HCT116 (cell line): Measurements from ENCODE around the gene SLC19A1. TPM values are rescaled to one million over a fixed set of nuclear protein-coding genes. Genes with fewer than 3 reads are reported as not detected.

ENCODE experiments used
- ATAC-seq: fragments of 200-7000 bp; cut with Tn5 transposase; 2 replicates; pipeline ENCODE4 v1.9.1; 2020; ENCODE audit warnings: mild to moderate bottlenecking, moderate library complexity
- BruUV-seq: library from RNA; stranded (reverse); fragments of 400-500 nt; replicated peaks from 2 replicates; lab custom pipeline; 2021; lab: Mats Ljungman, UMichigan
- CTCF ChIA-PET: fragments of 300-600 bp; sonication (Branson Sonifier 250); formaldehyde crosslinking; loops from one replicate; lab custom pipeline; 2021; ENCODE audit warnings: antibody characterized with exemption; lab: Charles Lee
- POLR2A ChIA-PET: fragments of 300-600, 350-600 bp; sonication (Branson Sonifier 250); formaldehyde crosslinking; loops from one replicate; lab custom pipeline; 2021; ENCODE audit warnings: antibody characterized with exemption; lab: Charles Lee
- RAD21 ChIA-PET, 2 experiments: fragments of 300-600 bp; sonication (Branson Sonifier 250); formaldehyde crosslinking; loops; one replicate each; lab custom pipeline; 2023; ENCODE audit warnings: low total read pairs in 2 of 2; ENCODE audit not compliant: uncharacterized antibody in 2 of 2, unreplicated experiment in 2 of 2, low non-redundant PET in 1 of 2; lab: Charles Lee
- DNase-seq: peaks from one replicate; pipeline ENCODE4 v3.0.0-alpha.2; 2010; ENCODE audit warnings: low read depth, low spot score
- H2AFZ ChIP-seq: fragments of 200-600 bp; shearing (Covaris generic), sonication (generic); 2 replicates; pipeline ENCODE4 v1.6.1; 2017; ENCODE audit warnings: low read depth, mixed run types, mixed read lengths, antibody characterized with exemption, low read length; ENCODE audit not compliant: poor library complexity, severe bottlenecking
- H3K27ac ChIP-seq: 2 replicates; pipeline ENCODE4 v1.5.1; 2012; ENCODE audit warnings: low read depth, low read length
- H3K27me3 ChIP-seq: fragments of 200-600 bp; sonication (generic); 2 replicates; pipeline ENCODE4 v1.6.1; 2016; ENCODE audit warnings: mixed run types, low read length, mixed read lengths; ENCODE audit not compliant: insufficient read depth
- H3K36me3 ChIP-seq, 2 experiments: fragments of 200-500 bp in 1 of 2; fragments of 200-600 bp in 1 of 2; sonication (Bioruptor generic) in 1 of 2; sonication (generic) in 1 of 2; 2 replicates each; pipeline versions ENCODE4 v1.5.1 to v1.6.1; 2014 to 2016; ENCODE audit warnings: low read length in 2 of 2, inconsistent platforms in 1 of 2, mixed read lengths in 1 of 2, mixed run types in 1 of 2; ENCODE audit not compliant: insufficient read depth in 2 of 2, control insufficient read depth in 1 of 2
- H3K4me1 ChIP-seq, 2 experiments: fragments of 200-600 bp in 1 of 2; sonication (generic) in 1 of 2; 2 replicates each; pipeline versions ENCODE4 v1.5.1 to v1.6.1; 2012 to 2017; ENCODE audit warnings: low read length in 2 of 2, inconsistent platforms in 1 of 2, mild to moderate bottlenecking in 1 of 2, mixed read lengths in 1 of 2, mixed run types in 1 of 2, moderate library complexity in 1 of 2; ENCODE audit not compliant: insufficient read depth in 2 of 2, control insufficient read depth in 1 of 2
- H3K4me2 ChIP-seq: fragments of 200-600 bp; sonication (generic); 2 replicates; pipeline ENCODE4 v1.6.1; 2017; ENCODE audit warnings: mixed run types, low read length, mixed read lengths
- H3K4me3 ChIP-seq, 2 experiments: fragments of 200-600 bp in 1 of 2; sonication (generic) in 1 of 2; replicated peaks in 1 of 2; 2 replicates each; pipeline ENCODE4 v1.5.1; 2011 to 2016; ENCODE audit warnings: low read length in 2 of 2, control low read depth in 1 of 2, low read depth in 1 of 2, mild to moderate bottlenecking in 1 of 2, mixed read lengths in 1 of 2, mixed run types in 1 of 2
- H3K79me2 ChIP-seq: fragments of 200-600 bp; sonication (generic); 2 replicates; pipeline ENCODE4 v1.6.1; 2017; ENCODE audit warnings: mild to moderate bottlenecking, mixed run types, low read length, moderate library complexity, mixed read lengths; ENCODE audit not compliant: insufficient read depth
- H3K9ac ChIP-seq: fragments of 200-600 bp; sonication (generic); 2 replicates; pipeline ENCODE4 v1.6.1; 2016; ENCODE audit warnings: low read length, mixed read lengths
- H3K9me2 ChIP-seq: fragments of 200-600 bp; sonication (generic), shearing (Covaris generic); 2 replicates; pipeline ENCODE4 v1.6.1; 2017; ENCODE audit warnings: mixed run types, mild to moderate bottlenecking, moderate library complexity; ENCODE audit not compliant: insufficient read depth
- H3K9me3 ChIP-seq, 2 experiments: fragments of 200-500 bp in 1 of 2; fragments of 200-600 bp in 1 of 2; sonication (Bioruptor generic) in 1 of 2; sonication (generic) in 1 of 2; 2 replicates each; pipeline ENCODE4 v1.6.1; 2014 to 2017; ENCODE audit warnings: low read length in 2 of 2, mixed read lengths in 2 of 2, inconsistent platforms in 1 of 2, low read depth in 1 of 2, mild to moderate bottlenecking in 1 of 2, mixed run types in 1 of 2, moderate library complexity in 1 of 2; ENCODE audit not compliant: control insufficient read depth in 1 of 2, insufficient read depth in 1 of 2
- H4K20me1 ChIP-seq: fragments of 200-600 bp; sonication (generic), shearing (Covaris generic); 2 replicates; pipeline ENCODE4 v1.6.1; 2017; ENCODE audit warnings: mixed run types, mild to moderate bottlenecking, moderate library complexity; ENCODE audit not compliant: insufficient read depth
- CEBPB ChIP-seq: IDR thresholded peaks from 2 replicates; pipeline ENCODE4 v1.6.1; 2012; ENCODE audit warnings: low read depth
- EGR1 ChIP-seq: IDR thresholded peaks from 2 replicates; pipeline ENCODE4 v1.6.1; 2012; ENCODE audit warnings: low read depth
- ELF1 ChIP-seq: IDR thresholded peaks from 2 replicates; pipeline ENCODE4 v1.6.1; 2012; ENCODE audit warnings: low read depth, borderline replicate concordance
- EZH2phosphoT487 ChIP-seq: fragments of 200-600 bp; IDR thresholded peaks from 2 replicates; pipeline ENCODE4 v1.6.1; 2018; ENCODE audit warnings: antibody characterized with exemption, borderline replicate concordance
- POLR2A ChIP-seq: IDR thresholded peaks from 2 replicates; pipeline ENCODE4 v1.7.0; 2011; ENCODE audit warnings: borderline replicate concordance; ENCODE audit not compliant: insufficient read depth, insufficient read length; ENCODE audit errors: extremely low read depth
- POLR2AphosphoS5 ChIP-seq: IDR thresholded peaks from 2 replicates; pipeline ENCODE4 v1.6.1; 2011; ENCODE audit warnings: mild to moderate bottlenecking, low read depth, low read length, moderate library complexity
- RAD21 ChIP-seq: IDR thresholded peaks from 2 replicates; pipeline ENCODE4 v1.6.1; 2012; ENCODE audit warnings: low read depth, mild to moderate bottlenecking
- SIN3A ChIP-seq: IDR thresholded peaks from 2 replicates; pipeline ENCODE4 v1.6.1; 2012; ENCODE audit warnings: low read depth
- SRF ChIP-seq: IDR thresholded peaks from 2 replicates; pipeline ENCODE4 v1.6.1; 2012; ENCODE audit warnings: low read depth
- TCF7L2 ChIP-seq: IDR thresholded peaks from 2 replicates; pipeline ENCODE4 v1.7.0; 2011; ENCODE audit warnings: borderline replicate concordance, inconsistent platforms; ENCODE audit not compliant: insufficient read depth, insufficient read length; ENCODE audit errors: extremely low read depth
- YY1 ChIP-seq: IDR thresholded peaks from 2 replicates; pipeline ENCODE4 v1.6.1; 2011; ENCODE audit warnings: low read length, low read depth, moderate library complexity, mild to moderate bottlenecking; ENCODE audit not compliant: insufficient replicate concordance; ENCODE audit errors: extremely low read depth
- ZBTB33 ChIP-seq: IDR thresholded peaks from 2 replicates; pipeline ENCODE4 v1.6.1; 2011; ENCODE audit warnings: mild to moderate bottlenecking, low read length, moderate library complexity; ENCODE audit not compliant: insufficient replicate concordance; ENCODE audit errors: extremely low read depth
- ZNF274 ChIP-seq: fragments of 200-500 bp; sonication (Bioruptor generic); IDR thresholded peaks from 2 replicates; pipeline ENCODE4 v1.6.1; 2014; ENCODE audit warnings: mild to moderate bottlenecking, low read depth, low read length, inconsistent platforms
- intact Hi-C: fragments of 100-400 bp; cut with micrococcal nuclease; formaldehyde crosslinking; loops from 2 replicates; pipeline ENCODE4 v1.10.0; 2022
- total RNA-seq: library from RNA; stranded (reverse); gene quantifications from one replicate; pipeline ENCODE4 v1.2.1, GENCODE V29; 2021; ENCODE audit not compliant: unreplicated experiment
- TF ChIP-seq, protein P1 (sequence below): IDR thresholded peaks from 2 replicates; pipeline ENCODE4 v1.6.1; 2012
- TF ChIP-seq, protein P2 (sequence below): IDR thresholded peaks from 2 replicates; pipeline ENCODE4 v1.6.1; 2012

Gene SLC19A1
- total RNA-seq, 1 experiment from 2014 or later, result 50.2 TPM

GRCh38 chr21:45523411-45524101 is 18.7 kb downstream of the SLC19A1 start:
- H2AFZ ChIP-seq, result no peak overlapping the region
- ChIA-PET CTCF (no interaction called here), POLR2A (no interaction called here), RAD21 (no interaction called here)
- no peak overlapping the region for H3K4me2 ChIP-seq
- H3K4me1 ChIP-seq, result no peaks in the 10 kb centered on the region; a peak in 1 of 4 replicates
- no peak for DNase-seq
- no peak for ATAC-seq
- no peaks in the 10 kb centered on the region for H3K27me3 ChIP-seq
- peaks cover 57% of the 10 kb centered on the region for H3K79me2 ChIP-seq
- no peaks in the 10 kb centered on the region for H3K9me2 ChIP-seq
- BruUV-seq, result no TSS peak
- no peak overlapping the region for H3K9ac ChIP-seq
- no peak overlapping the region for H3K27ac ChIP-seq
- H4K20me1 ChIP-seq, result peaks cover 4% of the 10 kb centered on the region; the same call in 1 of the 2 replicates
- H3K36me3 ChIP-seq, result peaks cover 15 to 73% of the 10 kb centered on the region in 2 experiments
- H3K9me3 ChIP-seq, result peaks cover 18 to 23% of the 10 kb centered on the region in 2 experiments; a peak in 3 of 4 replicates
- TF ChIP-seq CEBPB (no peak), EGR1 (no peak), POLR2AphosphoS5 (no peak), POLR2A (no peak), TCF7L2 (no peak), ELF1 (no peak), ZBTB33 (no peak), SRF (no peak), RAD21 (no peak), ZNF274 (no peak), SIN3A (no peak), YY1 (no peak), EZH2phosphoT487 (no peak)
- TF ChIP-seq, protein P1, sequence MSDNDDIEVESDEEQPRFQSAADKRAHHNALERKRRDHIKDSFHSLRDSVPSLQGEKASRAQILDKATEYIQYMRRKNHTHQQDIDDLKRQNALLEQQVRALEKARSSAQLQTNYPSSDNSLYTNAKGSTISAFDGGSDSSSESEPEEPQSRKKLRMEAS, result no peak
- TF ChIP-seq, protein P2, sequence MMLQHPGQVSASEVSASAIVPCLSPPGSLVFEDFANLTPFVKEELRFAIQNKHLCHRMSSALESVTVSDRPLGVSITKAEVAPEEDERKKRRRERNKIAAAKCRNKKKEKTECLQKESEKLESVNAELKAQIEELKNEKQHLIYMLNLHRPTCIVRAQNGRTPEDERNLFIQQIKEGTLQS, result no peak
- intact Hi-C loops, result no loop called here
- H3K4me3 ChIP-seq, result no peak overlapping the region
